ENCODE results near the gene KLHL33.
"Not testable (repeated sequence)": the region's sequence is repeated elsewhere in the genome, so short reads cannot be mapped to it uniquely, and the experiment has no call there.

KLHL33 gene

DNA sequence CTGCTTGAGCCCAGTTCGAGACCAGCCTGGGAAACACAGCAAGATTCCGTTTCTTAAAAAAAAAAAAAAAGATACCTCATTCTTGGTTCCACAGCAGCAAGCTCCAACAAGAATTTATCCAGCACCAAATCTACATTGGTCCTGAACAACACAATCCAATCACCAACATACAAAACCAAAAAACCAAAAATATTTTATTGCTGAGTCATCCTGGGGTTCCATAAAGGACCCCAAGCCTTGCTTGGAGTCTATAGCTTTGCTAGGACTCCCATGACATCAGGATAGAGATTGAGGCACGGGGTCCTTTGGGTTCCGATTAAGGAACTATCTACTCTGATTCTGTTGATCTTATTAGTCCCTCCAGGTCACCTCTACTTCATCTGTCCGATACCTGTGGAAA is 10.9 kb upstream of the KLHL33 start:
- no peak for DNase-seq

DNA sequence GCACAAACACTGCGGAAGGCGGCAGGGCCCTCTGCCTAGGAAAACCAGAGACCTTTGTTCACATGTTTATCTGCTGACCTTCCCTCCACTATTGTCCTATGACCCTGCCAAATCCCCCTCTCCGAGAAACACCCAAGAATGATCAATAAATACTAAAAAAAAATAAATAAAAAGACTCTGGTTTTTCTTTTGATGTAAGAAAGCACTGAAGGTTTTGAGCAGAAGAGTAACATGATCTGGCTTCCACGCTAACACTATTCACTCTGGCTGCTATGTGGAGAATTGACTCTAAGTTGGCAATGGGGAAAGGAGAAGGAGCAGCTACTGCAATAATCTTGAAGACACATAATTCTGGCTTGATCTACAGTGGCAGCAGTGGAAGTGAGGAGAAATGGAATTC is 7.7 kb upstream of the KLHL33 start:
- not testable (repeated sequence) for DNase-seq

DNA sequence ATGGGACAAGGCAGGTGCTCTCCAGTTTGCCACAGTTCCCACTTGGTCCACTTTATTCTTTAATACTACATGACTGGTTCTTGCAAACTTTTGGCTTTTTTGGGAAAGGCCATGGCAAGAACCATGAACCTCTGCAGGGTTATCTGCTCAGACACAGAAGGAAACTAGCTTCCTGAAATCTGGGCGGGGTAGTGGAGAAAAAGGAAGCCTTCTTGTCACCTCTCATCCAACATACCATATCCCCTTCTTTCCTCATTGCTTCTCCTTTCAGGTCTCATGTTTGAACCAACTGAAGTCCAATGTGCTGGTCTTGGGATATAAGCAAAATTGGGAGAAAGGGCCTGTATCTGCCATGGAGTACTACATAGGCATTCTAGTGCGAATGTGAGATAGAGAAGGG is 5.5 kb upstream of the KLHL33 start:
- DNase-seq = no peak

DNA sequence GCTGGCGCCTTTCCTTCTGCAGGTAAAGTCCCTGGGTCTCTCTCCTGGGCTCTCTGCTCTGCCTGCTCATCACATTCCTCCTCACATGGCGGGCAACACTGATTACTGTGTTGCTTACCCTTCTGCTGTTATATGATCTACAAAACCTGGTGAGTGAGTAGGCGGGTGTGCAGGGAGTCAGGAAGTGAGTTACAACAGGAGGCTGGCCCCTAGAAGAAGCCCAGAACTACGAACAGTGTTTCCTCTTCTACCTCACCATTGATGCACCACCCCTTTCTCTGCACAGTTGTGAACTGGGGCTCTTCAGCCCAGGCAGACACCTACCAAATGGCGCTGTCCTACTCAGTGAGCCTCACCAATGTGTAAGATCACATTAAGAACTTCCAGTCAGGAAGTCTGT is 4.9 kb upstream of the KLHL33 start:
- DNase-seq = no peak

DNA sequence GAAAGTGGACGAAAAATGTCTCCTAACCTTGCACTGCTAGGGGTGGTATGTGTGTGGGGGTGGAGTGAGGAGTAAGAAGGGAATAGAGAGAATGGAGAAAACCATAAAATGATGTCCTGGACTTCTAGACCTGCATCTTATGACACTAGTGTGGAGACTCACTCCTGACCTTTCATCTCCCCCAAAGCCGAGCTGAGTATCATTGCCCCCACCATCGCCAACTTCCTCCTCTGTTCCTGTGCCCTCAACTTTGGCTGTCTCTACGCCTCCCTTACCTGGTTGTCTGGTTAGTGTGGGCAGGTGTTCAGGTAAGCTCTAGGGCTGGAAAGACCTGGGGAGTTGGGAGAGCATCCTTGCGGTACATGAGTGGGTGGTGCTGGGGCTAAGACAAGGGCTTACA is 4.5 kb upstream of the KLHL33 start:
- DNase-seq = no peak

DNA sequence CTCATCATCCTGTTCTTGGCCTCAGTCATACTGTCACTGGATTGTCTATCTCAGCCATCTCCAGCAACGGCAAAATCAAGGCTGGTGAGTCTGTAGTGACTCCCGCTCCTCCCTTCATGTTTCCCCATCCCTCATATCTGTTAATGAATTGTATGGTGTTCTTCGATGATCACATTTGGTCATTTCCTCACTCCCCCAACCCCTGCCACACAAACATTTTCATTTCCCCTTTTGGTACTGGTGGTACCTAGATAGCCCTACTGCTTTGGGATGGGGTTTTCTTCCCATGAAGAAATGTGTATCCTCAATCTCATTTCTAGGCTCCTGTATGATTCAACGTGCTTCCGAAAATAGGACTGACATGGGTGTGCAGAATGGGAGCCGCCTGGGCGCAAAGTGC is 2.7 kb upstream of the KLHL33 start:
- DNase-seq = no peak

DNA sequence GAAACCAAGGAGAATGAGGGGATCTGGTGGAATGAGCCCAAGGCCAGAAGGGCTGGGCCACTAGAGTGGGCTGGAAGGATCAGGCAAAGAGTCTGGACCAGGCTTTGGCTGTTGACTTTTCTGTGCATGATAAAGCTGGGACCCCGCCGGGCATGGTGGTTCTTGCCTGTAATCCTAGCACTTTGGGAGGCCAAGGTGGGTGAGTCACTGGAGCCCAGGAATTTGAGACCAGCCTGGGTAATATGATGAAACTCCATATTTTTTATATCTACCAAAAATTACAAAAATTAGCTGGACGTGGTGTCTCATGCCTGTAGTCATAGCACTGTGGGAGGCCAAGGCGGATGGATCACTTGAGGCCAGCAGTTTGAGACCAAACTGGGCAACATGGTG is 393 bp upstream of the KLHL33 start:
- no peak for DNase-seq

DNA sequence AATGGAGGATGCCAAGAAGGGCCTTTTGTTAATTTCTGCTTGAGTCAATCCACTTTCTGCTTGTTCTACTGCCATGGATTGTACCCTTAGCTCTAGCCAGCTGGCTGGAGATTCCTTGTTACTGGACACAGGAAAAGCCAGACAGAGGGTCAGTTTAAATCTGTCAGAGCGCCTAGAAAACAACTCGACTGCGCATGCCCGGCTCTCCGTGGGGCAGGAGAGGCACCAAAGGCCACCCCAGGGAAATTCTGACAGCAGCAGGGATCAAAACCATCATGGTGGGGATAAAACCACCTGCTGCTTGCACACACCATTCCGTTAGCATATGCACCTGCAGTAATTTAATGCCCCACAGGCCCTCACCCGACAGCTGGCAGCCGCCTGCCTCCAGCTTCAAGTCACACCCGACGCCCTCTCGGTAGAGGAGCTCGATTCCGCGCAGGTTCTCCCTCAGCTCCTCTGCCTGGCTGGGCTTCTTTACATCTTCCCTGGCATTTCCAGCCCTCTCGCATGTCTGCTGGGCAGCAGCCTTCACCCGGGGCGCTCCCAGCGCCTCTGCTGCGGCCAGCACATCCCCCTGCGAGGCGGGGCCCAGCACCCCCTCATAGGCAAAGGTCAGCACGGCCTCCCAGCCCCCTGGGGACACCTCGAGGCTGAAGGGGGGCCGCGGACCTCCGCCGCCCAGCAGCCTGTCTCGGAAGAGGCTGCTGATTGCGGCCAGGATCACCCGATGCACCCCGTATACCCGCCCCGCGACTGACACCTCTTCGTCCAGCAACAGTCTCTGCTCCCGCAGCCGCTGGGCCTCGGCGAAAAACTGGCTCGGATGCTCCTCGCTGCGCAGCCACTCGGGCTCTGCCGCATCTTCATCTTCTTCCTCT is 1.0 kb downstream of the KLHL33 start:
- DNase-seq = no peak

DNA sequence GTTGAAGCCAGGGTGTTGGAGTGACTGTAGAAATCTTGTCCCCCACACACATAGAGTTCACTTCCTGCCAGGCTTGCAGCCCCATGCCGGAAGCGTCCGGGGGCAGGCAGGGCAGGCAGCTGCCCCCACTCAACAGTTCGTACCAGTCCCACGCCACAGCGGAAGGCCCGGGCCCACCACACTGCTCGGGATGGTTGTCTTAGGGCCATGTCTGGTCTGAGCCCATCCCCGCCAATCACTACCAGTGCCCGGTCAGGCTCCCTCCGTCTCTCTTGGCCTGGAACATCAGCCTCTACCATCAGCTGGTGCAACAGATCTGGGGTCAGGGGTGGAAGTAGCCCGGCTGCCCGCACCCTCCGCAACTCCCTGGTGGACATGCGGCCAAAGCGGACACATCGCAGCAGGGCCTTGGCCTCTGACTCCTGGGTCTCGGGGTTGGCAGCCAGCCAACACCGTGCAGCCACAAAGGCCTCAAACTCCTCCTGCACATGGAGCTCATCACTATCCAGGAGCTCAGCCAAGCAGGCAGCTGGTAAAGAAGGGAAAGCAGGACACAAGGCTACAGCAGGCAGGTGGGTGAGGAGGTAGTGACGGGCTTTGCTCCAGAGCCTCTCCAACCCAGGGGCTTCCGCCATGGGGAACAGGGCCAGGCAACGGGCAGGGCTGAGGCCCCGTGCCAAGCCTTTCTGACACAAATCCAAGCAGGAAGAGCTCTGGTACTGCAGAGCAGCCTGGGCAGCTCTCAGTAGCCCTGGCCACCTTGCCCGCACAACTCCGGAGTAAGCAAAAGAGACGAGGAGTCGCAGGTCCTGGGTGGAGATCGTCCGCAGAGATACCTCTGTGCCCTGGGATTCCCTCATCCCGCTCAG is 5.9 kb downstream of the KLHL33 start:
- no peak for DNase-seq

DNA sequence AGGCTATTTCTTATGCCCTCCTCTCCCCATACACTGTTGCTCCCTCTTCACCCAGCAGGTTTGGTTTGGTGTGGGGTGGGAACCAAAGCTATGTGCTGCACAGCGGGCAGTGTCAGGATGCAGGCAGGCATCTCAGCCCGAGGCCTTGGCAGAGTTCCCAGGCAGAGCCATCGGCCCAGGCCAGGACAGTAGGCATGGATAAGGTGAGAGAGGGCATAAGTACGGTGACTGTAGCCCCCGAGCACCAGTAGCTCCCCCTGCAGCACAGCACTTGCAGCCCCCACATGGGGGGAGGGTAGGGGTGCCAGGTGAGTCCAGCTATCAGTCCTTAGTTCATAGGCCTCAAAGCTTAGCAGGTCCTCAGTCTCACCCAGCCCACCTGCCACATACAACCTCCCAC is 7.2 kb downstream of the KLHL33 start:
- no peak for DNase-seq

DNA sequence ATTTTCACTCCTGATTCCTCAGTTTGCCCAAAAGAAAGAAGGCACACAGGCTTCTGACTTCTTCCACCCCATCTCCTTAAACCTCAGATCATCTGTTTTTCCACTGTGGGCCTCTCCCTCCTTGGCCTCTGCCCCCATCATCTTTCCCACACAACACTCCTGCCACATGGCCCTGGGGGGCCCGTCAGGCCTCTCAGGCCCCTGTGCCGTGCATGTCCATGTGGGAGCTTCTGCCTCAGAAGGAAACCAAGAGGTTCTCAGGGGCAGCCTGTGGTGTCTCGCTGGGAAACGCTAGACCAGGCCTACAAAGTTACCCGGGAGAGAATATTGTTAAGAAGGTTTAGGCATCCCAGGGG is 8.0 kb downstream of the KLHL33 start:
- DNase-seq = no peak

DNA sequence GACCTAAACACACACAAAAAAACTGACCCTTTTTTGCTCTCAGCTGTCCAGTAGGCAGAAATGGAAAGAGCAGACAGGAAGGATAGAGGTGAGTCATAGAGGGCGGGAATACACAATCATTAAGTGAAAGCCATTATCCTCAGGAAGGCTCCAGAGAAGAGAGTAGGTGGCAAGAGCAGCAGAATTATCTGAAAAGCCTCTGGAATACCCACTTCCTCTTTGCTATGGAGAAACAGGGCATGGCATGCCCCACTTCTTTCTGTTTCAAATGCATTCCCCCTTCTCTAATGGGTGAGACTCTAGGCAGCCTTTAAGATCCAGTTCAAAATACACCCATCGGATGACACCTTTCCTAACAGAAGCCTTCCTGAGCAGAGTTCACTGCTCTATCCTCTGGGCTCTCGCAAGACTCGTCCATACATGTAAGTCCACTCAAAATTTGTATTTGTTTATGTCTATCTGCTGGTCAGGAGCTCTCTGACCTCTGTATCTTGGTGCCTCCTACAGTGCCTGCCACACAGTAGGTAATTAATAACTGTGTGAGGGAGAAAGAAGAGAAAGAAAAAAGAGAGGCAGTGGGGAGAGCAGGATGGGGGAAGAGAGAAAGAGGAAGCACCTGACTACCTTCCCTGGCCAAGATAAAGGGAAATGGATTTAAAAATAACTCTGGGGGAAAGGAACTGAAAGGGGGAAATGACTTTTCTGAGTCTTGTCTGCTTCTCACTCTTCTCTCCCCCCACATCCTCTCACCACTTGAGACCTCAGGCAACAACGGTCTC is 8.5 kb downstream of the KLHL33 start:
- no peak for DNase-seq

DNA sequence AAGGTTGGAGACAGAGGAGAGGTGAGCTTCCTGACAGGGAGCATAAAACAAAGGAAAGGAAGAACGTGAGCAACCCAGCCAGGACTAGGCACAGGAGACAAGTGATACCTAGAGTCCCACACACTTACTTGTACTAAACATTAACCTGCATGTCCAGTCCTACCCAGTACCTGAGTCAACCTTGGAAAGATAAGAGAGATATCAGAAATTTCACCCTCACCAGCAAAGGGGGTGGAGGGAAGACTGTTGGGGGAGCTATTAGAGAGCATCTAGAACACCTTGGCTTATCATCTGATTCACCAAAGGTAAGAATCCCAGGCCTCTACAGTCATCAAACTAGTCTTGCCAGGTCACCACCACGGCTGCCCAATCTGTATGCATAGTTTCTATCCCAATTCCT is 11.1 kb downstream of the KLHL33 start:
- DNase-seq = no peak

DNA sequence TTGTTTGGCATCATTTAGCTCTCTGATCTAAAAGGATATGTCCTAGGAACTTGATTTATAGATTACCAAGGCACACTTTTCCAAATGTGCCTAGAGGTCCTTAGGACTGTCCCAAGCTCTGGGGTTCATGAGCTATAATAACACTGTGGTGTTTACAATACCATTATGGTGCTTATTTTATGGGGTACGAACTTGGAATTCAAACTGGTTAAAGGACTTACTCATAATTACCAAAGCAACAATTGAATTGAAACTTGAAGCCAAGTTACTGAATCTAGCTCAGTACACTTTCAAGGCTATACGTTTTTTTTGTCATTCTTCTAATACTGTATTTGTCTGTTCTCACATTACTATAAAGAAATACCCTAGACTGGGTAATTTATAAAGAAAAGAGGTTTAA is 13.1 kb downstream of the KLHL33 start:
- no peak for DNase-seq

DNA sequence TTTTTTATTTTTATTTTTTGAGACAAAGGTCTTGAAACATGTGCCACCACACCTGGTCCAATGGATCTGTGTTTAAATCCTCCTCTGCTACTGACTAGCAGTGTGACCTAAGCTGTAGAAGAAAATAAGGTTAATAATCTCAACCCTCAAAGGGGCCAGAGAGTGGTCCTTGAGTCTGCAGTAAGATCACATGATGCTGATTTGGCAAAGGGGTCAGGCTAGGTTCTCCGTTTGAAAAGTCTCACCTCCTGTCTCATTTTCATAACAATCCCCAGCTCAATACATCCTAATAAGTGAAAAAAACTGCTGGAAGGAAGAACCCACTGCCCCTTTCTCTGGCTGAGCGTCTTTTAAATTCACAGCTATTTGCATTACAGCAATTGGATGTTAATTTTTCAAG is 14.7 kb downstream of the KLHL33 start:
- DNase-seq = no peak

DNA sequence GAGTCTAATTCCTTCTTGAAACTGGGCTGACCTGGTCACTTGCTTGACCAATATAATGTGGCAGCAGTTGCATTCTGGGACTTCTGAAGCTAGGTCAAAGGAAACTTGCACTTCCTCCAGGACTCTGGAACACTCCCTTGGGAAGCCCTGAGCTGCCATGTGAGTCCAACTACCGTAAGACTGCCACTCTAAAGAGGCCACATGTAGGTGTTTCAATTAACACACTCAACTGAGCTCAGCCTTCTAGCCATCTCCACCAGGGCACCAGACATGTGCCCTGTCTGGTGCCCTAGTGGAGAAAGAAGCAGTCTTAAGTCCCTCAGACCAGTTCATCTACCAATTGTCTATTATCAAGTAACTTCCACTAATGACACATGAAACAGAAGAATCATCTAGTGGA is 16.5 kb downstream of the KLHL33 start:
- DNase-seq = no peak

DNA sequence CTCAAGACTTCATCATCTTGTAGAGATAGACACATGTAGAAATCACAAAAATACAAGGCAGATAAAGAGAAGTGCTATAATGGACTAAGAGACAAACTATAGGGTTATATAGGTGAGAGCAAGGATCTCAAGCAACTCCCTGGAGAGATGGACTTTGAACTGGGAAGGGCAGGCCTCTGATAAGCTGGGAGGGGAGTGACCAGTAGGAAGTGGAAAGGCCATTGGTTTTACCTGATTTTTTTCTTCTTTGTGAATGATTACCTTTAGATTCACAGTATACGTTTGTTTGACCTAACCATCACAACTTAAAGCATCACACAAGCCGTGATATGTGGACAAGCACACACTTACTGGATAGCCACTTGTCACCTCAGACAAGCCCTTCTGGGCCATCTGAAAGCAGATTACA is 17.5 kb downstream of the KLHL33 start:
- DNase-seq = no peak

DNA sequence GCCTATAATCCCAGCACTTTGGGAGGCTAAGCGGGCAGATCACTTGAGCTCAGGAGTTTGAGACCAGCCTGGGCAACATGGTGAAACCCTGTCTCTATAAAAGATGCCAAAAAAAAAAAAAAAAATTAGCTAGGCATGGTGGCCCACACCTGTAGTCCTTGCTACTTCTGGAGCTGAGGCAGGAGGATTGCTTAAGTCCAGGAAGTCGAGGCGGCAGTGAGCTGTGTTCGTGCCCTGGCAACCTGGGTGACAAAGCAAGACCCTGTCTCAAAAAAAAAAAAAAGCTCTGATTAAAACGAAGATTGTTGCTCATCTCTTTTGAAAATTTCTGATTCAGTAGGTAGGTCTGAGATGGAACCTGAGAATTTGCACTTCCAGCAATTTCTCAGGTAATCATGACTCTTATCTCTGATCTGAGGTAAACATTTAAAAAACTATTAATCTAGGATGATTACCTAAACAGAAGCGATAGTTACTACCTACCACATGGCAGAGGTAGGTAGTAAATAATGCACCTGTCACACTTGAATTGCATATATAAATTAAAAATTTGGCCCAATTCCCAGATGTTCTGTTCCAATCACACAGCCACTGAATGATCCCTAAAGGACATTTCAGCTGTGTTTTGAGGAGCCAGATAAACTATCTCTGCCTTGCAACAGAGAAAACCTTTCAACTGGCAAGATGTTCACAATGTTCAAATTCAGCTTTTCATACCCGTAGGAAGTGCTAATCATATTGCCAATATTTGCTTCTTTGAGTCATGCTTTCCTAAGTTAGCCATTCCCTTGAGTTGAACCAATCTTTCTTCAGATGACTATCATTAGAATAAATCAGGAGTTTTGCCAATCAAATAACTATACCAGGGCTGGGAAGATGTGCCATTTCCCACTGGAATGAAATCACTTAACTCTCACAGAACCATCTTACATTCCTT is 18.4 kb downstream of the KLHL33 start:
- DNase-seq = no peak

DNA sequence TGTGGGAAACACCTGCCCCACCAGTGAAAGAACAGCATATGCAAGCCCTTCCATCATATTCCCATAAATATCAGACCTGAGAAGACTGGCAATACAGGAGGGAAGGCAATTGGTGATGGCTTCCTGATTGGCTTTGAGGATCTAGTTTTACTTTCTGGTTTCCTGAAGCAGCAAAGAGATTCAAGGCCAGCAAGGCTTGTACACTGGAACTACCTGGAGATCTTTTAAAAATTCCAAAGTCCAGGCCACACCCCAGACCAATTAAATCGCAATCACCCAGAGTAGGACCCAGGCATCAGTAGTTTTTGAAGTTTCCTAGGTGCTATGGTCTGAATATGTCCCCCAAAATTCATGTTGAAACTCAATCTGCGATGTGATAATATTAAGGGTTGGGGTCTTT is 19.7 kb downstream of the KLHL33 start:
- no peak for DNase-seq

DNA sequence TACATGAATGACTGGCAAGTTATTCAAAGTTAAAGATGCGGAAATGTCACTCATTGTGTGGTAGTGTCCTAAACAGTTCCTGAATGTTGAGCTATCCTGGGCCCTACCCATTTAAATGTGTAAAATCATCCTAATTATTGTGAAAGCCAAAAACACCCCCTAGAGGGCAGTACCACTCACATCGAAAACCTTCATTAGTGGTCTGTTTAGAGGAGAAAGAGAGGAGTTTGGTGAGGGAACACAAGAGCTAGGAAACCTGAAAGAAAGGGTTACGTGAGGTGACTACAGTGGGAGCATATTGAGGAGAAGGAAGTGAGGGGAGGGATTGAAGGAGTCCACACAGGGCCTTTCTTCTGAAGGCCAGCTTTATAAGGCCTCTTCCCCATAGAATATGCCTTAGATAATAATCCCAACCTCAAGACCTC is 20.2 kb downstream of the KLHL33 start:
- peak; percentile 5 for DNase-seq

DNA sequence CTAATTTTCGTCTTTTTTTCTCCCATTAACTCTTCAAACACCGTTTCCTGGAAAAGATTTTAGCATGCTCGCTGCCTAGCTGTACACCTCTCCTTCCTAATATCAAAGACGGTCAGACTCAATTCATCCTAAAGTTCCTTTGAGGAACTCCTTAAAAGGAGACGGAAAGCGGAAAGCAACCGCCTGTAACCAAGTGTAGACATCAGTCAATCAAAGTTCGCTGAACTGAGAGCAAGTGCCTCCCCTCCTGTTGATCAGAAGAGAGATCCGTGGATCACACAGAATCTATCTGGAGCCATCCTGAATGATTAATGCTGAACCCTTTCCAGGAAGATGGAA is 22.3 kb downstream of the KLHL33 start:
- no peak for DNase-seq

Data from NCI-H526 treated with DMSO at 0.1 percent for 48 hours (cell line).